SH-SY5Y (cell line): Measurements from ENCODE around the gene RHOD.

ENCODE experiments used
- GATA2 ChIP-seq: IDR thresholded peaks from 2 replicates; pipeline ENCODE4 v1.6.1; 2011; ENCODE audit warnings: mild to moderate bottlenecking, low read depth, low read length
- GATA3 ChIP-seq: IDR thresholded peaks from 2 replicates; pipeline ENCODE4 v1.6.1; 2011; ENCODE audit warnings: low read depth, mild to moderate bottlenecking, low read length, moderate library complexity

The RHOD gene

GRCh38 chr11:67045314-67045713, 11.3 kb upstream of the RHOD start:
- no peak for TF ChIP-seq GATA2
- no peak for TF ChIP-seq GATA3

DNA sequence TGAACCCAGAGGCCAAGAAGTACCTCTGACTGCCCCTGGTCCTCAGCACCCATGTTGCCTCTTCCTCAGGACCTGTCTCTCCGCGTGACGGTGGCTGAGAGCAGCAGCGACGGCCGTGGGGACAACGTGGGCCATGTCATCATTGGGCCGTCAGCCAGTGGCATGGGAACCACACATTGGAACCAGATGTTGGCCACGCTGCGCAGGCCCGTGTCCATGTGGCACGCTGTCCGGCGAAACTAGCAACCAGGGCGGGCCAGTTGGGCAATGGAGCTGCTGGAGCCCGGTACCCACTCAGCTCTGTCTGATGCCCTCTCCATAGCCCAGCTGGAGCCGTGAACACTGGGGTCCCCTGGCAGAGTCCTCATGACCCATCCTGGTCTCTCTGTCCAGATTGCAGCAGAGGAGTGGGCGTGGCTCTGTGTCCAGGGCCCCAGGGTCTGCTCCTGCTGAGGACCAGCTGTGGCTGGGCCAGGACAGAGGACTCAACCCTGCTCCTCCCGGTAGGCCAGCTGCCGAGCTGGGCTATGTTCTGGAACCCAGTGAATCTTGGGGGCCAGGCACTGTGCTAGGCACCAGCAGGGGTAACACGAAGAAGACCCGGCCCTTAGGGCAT, 8.0 kb upstream of the RHOD start:
- TF ChIP-seq GATA2 (no peak), GATA3 (no peak)

DNA sequence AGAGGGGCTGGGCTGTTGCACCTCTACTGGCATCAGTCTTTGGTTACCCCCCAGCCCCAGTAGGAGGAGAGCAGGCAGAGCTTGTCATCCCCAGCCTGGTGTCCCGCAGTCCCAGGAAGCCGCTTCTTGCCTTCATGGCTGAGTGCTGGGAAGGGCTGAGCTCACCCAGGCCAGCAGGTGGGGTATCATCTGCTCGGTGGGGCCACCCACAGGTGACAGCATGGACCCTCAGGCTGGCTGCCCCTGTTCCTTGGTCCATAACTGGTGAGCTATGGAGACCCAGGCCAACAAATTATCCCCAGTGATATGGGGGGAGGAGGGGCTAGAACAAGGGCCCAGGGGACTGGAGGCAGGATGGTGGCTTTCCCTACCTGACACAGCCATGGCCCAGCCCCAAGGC, 6.5 kb upstream of the RHOD start:
- TF ChIP-seq GATA3 (no peak), GATA2 (no peak)

DNA sequence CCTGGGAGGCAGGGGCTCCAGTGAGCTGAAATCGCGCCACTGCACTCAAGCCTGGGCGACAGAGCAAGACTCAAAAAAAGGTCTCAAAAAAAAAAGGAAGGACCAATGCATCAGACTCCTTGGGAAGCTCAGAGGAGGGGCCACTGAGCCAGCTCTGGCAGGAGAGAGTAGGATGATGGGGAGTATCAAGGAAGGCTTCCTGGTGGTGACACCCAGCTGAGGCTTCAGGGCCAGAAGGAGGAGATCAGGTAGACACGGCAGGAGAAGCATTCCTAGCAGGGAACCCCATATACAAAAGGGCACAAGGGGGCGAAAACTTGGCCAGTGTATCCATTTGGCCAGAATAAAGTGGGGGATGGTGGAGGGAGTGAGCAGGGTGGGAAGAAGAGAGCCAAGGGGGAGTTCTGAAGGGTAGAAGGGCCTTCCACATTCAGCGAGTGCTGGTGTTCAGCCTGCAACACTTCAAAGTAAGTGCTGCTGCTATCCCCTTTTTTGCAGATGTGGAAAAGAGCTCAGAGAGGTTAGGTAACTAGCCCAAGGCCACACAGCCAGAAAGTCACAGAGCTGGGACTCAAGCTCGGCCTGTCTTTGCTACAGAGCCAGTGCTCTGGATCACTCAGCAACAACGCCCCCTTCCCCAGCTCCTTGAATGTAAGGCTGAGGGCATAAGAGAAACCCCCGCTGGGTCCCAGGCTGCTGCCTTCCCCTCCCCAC, 5.3 kb upstream of the RHOD start:
- TF ChIP-seq GATA2 (no peak), GATA3 (no peak)

DNA sequence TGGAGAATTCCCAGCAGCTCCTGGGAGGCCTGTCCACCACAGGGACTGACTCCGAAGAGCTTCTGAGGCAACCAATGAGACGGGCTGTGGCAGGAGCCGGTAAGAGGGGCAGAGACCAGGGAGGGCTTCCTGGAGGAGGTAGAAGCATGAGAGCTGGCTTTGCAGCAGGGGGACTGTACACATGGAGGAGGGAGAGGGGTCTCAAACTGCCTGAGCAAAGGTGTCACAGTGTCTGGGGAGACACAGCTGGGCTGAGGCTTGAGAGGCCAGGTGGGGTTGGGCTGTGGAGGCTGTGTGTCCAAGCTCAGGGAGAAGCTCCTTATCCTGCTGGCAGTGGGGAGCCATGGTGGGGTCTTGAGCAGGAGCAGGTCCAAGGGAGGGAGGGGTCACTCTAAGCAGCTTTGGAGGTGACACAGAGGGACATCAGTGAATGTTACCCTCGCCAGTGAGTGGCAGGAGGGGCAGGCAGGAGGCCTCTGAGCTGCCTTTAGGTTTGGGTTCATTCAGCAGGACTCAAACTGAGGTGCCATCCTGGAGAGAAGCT, 4.6 kb upstream of the RHOD start:
- no peak for TF ChIP-seq GATA2
- TF ChIP-seq GATA3, result no peak

- TF ChIP-seq GATA3 (no peak), GATA2 (no peak)
Measured at GRCh38 chr11:67052891-67053290, 3.8 kb upstream of the RHOD start.

DNA sequence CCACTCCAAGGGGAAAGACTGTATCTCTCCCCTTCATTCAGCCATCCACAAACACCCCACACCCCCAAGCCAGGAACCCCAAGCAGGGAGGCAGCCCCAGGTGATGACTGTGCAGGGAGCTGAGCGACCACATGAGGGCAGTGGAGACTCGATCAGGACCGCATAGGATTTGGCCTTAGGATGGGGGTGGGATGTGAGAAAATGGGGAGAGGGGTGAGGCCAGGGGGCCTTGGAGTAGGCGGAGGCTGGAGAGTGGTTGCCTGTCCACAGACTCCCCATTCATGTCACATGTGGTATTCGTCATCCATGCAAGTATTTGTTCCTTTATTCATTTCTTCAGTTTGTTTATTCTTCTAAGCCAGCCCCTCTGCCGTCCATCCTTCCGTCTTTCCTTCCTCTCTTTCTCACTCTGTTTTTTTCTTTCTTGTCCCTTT, 2.7 kb upstream of the RHOD start:
- no peak for TF ChIP-seq GATA3
- no peak for TF ChIP-seq GATA2

DNA sequence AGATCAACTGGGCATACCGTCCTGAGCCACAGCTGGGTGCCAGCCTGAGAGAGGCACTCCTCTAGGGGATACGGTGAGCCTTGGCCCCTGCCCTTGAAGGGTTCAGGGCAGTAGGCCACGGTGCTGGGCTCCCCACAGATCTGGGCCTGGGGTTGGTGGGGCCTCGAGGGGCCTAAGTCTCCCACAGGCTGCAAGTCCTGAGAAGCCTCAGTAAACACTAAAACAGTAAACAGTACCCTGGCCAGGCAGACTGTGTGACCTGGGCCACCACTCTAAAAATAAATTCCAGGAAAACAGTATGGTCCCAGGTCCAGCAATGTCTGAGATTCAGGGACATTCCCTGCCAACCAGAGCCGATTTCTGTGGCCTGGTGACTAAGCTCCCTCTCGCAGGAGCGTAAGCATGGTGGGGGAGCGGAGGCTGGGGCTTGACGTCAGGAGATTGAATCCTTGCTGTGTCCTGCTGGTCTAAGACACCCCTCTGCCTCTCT, 2.3 kb upstream of the RHOD start:
- no peak for TF ChIP-seq GATA2
- TF ChIP-seq GATA3, result no peak

DNA sequence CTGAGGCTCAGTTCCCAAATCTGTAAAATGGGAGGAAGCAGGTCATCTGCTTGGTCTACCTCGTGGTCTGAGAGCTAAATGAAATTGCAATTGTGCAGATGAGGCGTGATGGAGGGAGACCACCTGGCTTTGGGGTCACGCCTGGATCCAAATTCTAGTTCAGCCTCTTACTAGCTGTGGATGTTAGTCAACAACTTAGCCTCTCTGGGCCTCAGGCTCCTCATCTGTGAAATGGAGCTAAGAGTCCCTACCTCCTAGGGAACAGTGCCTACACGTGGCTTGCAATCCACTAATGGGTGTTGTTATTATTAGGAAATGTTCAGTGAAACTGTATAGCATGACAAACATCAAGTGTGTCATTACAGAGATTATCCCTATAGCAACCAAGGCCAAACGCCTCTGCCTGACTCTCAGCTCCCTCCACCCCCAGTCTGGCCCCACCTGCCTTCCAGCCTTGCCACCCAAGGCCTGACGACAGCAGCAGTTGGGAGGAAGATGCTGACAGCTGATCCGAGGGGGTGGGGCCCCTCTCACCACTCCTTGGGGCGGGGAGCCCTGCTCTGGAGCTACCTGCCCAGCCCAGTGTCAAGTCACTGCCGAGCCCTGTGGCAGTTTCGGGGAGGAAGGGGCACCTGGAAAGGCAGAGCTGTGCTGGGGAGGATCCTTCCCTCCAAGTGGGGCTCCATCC, 1.7 kb upstream of the RHOD start:
- TF ChIP-seq GATA3 (no peak), GATA2 (no peak)

- no peak for TF ChIP-seq GATA3
- no peak for TF ChIP-seq GATA2
Measured at GRCh38 chr11:67055812-67056211, 835 bp upstream of the RHOD start.

- no peak for TF ChIP-seq GATA3
- no peak for TF ChIP-seq GATA2
Measured at GRCh38 chr11:67057205-67057672, 592 bp downstream of the RHOD start.

DNA sequence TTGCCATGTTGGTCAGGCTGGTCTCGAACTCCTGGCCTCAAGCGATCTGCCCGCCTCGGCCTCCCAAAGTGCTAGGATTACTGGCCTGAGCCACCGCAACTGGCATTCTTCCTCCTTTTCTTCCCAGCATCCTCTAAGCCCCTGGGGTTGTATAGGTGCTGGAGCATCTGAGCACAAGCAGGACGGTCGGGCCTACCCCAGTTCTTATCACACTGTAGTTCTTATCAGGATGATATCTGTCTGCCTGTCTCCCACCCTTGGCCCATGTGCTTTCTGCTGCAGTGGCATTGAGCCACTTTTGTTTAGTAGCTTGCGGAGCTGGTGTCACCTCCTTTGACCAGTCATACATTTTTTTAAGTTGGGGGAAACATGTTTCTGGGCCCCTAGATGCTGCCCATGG, 1.9 kb downstream of the RHOD start:
- TF ChIP-seq GATA3 (no peak), GATA2 (no peak)

GRCh38 chr11:67059671-67060070, 3.0 kb downstream of the RHOD start:
- no peak for TF ChIP-seq GATA3
- TF ChIP-seq GATA2, result no peak

- TF ChIP-seq GATA2 (no peak), GATA3 (no peak)
Measured at GRCh38 chr11:67060111-67060522, 3.5 kb downstream of the RHOD start.
